Measurements from ENCODE around the gene CLEC17A. TPM values are rescaled to one million over a fixed set of nuclear protein-coding genes. Genes with fewer than 3 reads are reported as not detected.

The CLEC17A gene
- total RNA-seq, 2 experiments from 2014 or later = 27.4 to 51.1 TPM

- Histone ChIP-seq H3K27ac (ENCODE audit: low read depth, low read length, poor library complexity, severe bottlenecking) (no peak overlapping the region), H3K9me3 (ENCODE audit: low read length) (no peaks in the 10 kb centered on the region), H2AFZ (ENCODE audit: low read length) (no peak overlapping the region), H3K36me3 (ENCODE audit: insufficient read depth, low read length) (peaks cover 8% of the 10 kb centered on the region; the same call in 1 of the 2 replicates), H4K20me1 (ENCODE audit: insufficient read depth, low read length) (no peaks in the 10 kb centered on the region), H3K4me1 (ENCODE audit: insufficient read depth, low read length, poor library complexity, severe bottlenecking) (peaks cover 6% of the 10 kb centered on the region), H3K4me2 (ENCODE audit: low read length) (no peak overlapping the region), H3K9me2 (ENCODE audit: insufficient read depth, low read length) (no peaks in the 10 kb centered on the region), H3K79me2 (ENCODE audit: insufficient read depth, low read depth, low read length) (peaks cover 28% of the 10 kb centered on the region; the same call in 1 of the 2 replicates), H3K4me3 (ENCODE audit: low read depth, low read length, poor library complexity, severe bottlenecking) (no peak overlapping the region)
- BruUV-seq (replicated peaks) = no TSS peak
- intact Hi-C loops (cut with micrococcal nuclease; ENCODE audit: unreplicated experiment) = no loop called here
- ChIA-PET CTCF (ENCODE audit: unreplicated experiment) (no interaction called here), POLR2A (no interaction called here)
- no peak for DNase-seq (ENCODE audit: low spot score)
- no peak for TF ChIP-seq EZH2phosphoT487 (IDR thresholded peaks at IDR 0.05; ENCODE audit: borderline replicate concordance, low read depth, low read length)
- TF ChIP-seq, protein P1, sequence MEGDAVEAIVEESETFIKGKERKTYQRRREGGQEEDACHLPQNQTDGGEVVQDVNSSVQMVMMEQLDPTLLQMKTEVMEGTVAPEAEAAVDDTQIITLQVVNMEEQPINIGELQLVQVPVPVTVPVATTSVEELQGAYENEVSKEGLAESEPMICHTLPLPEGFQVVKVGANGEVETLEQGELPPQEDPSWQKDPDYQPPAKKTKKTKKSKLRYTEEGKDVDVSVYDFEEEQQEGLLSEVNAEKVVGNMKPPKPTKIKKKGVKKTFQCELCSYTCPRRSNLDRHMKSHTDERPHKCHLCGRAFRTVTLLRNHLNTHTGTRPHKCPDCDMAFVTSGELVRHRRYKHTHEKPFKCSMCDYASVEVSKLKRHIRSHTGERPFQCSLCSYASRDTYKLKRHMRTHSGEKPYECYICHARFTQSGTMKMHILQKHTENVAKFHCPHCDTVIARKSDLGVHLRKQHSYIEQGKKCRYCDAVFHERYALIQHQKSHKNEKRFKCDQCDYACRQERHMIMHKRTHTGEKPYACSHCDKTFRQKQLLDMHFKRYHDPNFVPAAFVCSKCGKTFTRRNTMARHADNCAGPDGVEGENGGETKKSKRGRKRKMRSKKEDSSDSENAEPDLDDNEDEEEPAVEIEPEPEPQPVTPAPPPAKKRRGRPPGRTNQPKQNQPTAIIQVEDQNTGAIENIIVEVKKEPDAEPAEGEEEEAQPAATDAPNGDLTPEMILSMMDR (conservative IDR thresholded peaks at IDR 0.05; ENCODE audit: low read length) = no peak
Measured at GRCh38 chr19:14542711-14543328, 40.1 kb upstream of the CLEC17A start.

- Histone ChIP-seq H4K20me1 (ENCODE audit: insufficient read depth, low read length) (no peaks in the 10 kb centered on the region), H3K4me1 (ENCODE audit: insufficient read depth, low read length, poor library complexity, severe bottlenecking) (peaks cover 6% of the 10 kb centered on the region), H3K27ac (ENCODE audit: low read depth, low read length, poor library complexity, severe bottlenecking) (no peak overlapping the region), H3K9me3 (ENCODE audit: low read length) (no peaks in the 10 kb centered on the region), H3K79me2 (ENCODE audit: insufficient read depth, low read depth, low read length) (peaks cover 23% of the 10 kb centered on the region; the same call in 1 of the 2 replicates), H3K9me2 (ENCODE audit: insufficient read depth, low read length) (no peaks in the 10 kb centered on the region), H3K36me3 (ENCODE audit: insufficient read depth, low read length) (peaks cover 18% of the 10 kb centered on the region), H2AFZ (ENCODE audit: low read length) (no peak overlapping the region), H3K4me3 (ENCODE audit: low read depth, low read length, poor library complexity, severe bottlenecking) (no peak overlapping the region), H3K4me2 (ENCODE audit: low read length) (no peak overlapping the region)
- no peak for DNase-seq (ENCODE audit: low spot score)
- TF ChIP-seq EZH2phosphoT487 (IDR thresholded peaks at IDR 0.05; ENCODE audit: borderline replicate concordance, low read depth, low read length) = no peak
- TF ChIP-seq, protein P1 (conservative IDR thresholded peaks at IDR 0.05; ENCODE audit: low read length) = no peak
- POLR2A ChIA-PET = no interaction called here
- CTCF ChIA-PET (ENCODE audit: unreplicated experiment) = no interaction called here
- BruUV-seq (replicated peaks) = no TSS peak
- intact Hi-C loops (cut with micrococcal nuclease; ENCODE audit: unreplicated experiment) = no loop called here
Measured at GRCh38 chr19:14544047-14544446, 38.8 kb upstream of the CLEC17A start.

- BruUV-seq (replicated peaks) = no TSS peak
- Histone ChIP-seq H3K9me2 (ENCODE audit: insufficient read depth, low read length) (no peaks in the 10 kb centered on the region), H3K4me2 (ENCODE audit: low read length) (no peak overlapping the region), H3K4me1 (ENCODE audit: insufficient read depth, low read length, poor library complexity, severe bottlenecking) (peaks cover 9% of the 10 kb centered on the region), H4K20me1 (ENCODE audit: insufficient read depth, low read length) (no peaks in the 10 kb centered on the region), H3K79me2 (ENCODE audit: insufficient read depth, low read depth, low read length) (peaks cover 18% of the 10 kb centered on the region; the same call in 1 of the 2 replicates), H2AFZ (ENCODE audit: low read length) (no peak overlapping the region), H3K4me3 (ENCODE audit: low read depth, low read length, poor library complexity, severe bottlenecking) (no peak overlapping the region), H3K27ac (ENCODE audit: low read depth, low read length, poor library complexity, severe bottlenecking) (no peak overlapping the region), H3K36me3 (ENCODE audit: insufficient read depth, low read length) (peaks cover 16% of the 10 kb centered on the region), H3K9me3 (ENCODE audit: low read length) (no peaks in the 10 kb centered on the region)
- intact Hi-C loops (cut with micrococcal nuclease; ENCODE audit: unreplicated experiment) = no loop called here
- TF ChIP-seq EZH2phosphoT487 (IDR thresholded peaks at IDR 0.05; ENCODE audit: borderline replicate concordance, low read depth, low read length) = no peak
- TF ChIP-seq, protein P1 (conservative IDR thresholded peaks at IDR 0.05; ENCODE audit: low read length) = no peak
- DNase-seq (ENCODE audit: low spot score) = no peak
- POLR2A ChIA-PET = interaction anchor here (0.6 to 0.7 kb wide), 2 partner anchors 17 to 719 kb away, joined by 3 read pairs; no protein-coding TSS in a partner anchor
- CTCF ChIA-PET (ENCODE audit: unreplicated experiment) = no interaction called here
Measured at GRCh38 chr19:14544977-14545715, 37.7 kb upstream of the CLEC17A start.

Measured in OCI-LY7 (cell line).